ENCODE data around the gene CFAP119. TPM values are rescaled to one million over a fixed set of nuclear protein-coding genes. Genes with fewer than 3 reads are reported as not detected.

CFAP119 gene
- total and polyA plus RNA-seq, 2 donors (not counting 3 experiments of a cell fraction or from before 2014, with no cell fraction given) = 6.5 to 9.5 TPM

- POLR2A ChIA-PET = no interaction called here
- Histone ChIP-seq H3K9me3 (replicated peaks; ENCODE audit: control insufficient read depth, insufficient read depth, low read length) (no peaks in the 10 kb centered on the region), H3K27me3 (ENCODE audit: control insufficient read depth in 2 of 2, insufficient read depth in 2 of 2, low read length in 2 of 2) (no peaks in the 10 kb centered on the region), H2AFZ (ENCODE audit: low read depth, low read length) (peak overlapping the region; percentile 27), H3K4me2 (ENCODE audit: insufficient read depth, low read length) (peak overlapping the region; percentile 59), H3K9me1 (replicated peaks; ENCODE audit: control insufficient read depth, extremely low read depth, insufficient read depth, low read length) (no peaks in the 10 kb centered on the region), H4K20me1 (replicated peaks; ENCODE audit: control insufficient read depth, extremely low read depth, insufficient read depth, low read length) (no peaks in the 10 kb centered on the region), H3K4me1 (ENCODE audit: control insufficient read depth, extremely low read depth, insufficient read depth, low read length) (peaks cover 7% of the 10 kb centered on the region), H3K4me3 (replicated peaks in 1 of 3; ENCODE audit: insufficient read depth in 1 of 3, low read depth in 1 of 3, low read length in 3 of 3) (peak overlapping the region; percentile 14 to 86 (median 38)), H3K36me3 (ENCODE audit: control insufficient read depth in 2 of 2, extremely low read depth in 1 of 2, insufficient read depth in 2 of 2, low read length in 2 of 2) (peaks cover 6 to 15% of the 10 kb centered on the region in 2 experiments), H3K9ac (replicated peaks; ENCODE audit: extremely low read depth, insufficient read depth, low read length) (peak overlapping the region; percentile 57), H3K27ac (ENCODE audit: insufficient read depth, low read depth, low read length) (no peak overlapping the region), H3K79me2 (ENCODE audit: control insufficient read depth, insufficient read depth, low read length) (peaks cover 17% of the 10 kb centered on the region)
- DNase-seq (ENCODE audit: low read depth, low spot score) = peak; percentile 21
- no TSS peak for BruUV-seq (replicated peaks)
- no peak for FAIRE-seq
- TF ChIP-seq GATA2 (IDR thresholded peaks at IDR 0.05; ENCODE audit: insufficient read depth, insufficient read length, low read depth, low read length) = no peak
- dilution Hi-C loops (cut with MboI; ENCODE audit: extremely low pct_ligation_motif_present, low sequenced_read_pairs) = no loop called here
- intact Hi-C loops (cut with micrococcal nuclease) = loop anchor here (1.0 to 5.0 kb wide), 4 partner anchors 13 to 173 kb away; partner anchors contain the start of genes CFAP119, RNF40 and SRCAP
- CTCF ChIA-PET = interaction anchor here (0.6 to 0.9 kb wide), 4 partner anchors 9 to 96 kb away, joined by 3 read pairs; no protein-coding TSS in a partner anchor
Measured at GRCh38 chr16:30748634-30749445, 13.0 kb downstream of the CFAP119 start.

- intact Hi-C loops (cut with micrococcal nuclease) = loop anchor here (1.0 to 5.0 kb wide), 4 partner anchors 14 to 174 kb away; partner anchors contain the start of genes CFAP119, RNF40 and SRCAP
- DNase-seq (ENCODE audit: low read depth, low spot score) = peak; percentile 99
- TSS peak; percentile 97 for BruUV-seq (replicated peaks)
Measured at GRCh38 chr16:30747799-30748633, 13.8 kb downstream of the CFAP119 start, which contains the start of gene PHKG2. Gene PHKG2, plus strand, starts transcription at chr16:30748425. Its CDS starts 396 bp downstream, at chr16:30748821.

More at GRCh38 chr16:30747799-30748633, 13.8 kb downstream of the CFAP119 start, which contains the start of gene PHKG2:
- no peaks in the 10 kb centered on the region for H3K9me3 ChIP-seq (replicated peaks; ENCODE audit: control insufficient read depth, insufficient read depth, low read length)
- no peaks in the 10 kb centered on the region for H3K27me3 ChIP-seq (ENCODE audit: control insufficient read depth in 2 of 2, insufficient read depth in 2 of 2, low read length in 2 of 2)
- TF ChIP-seq FOS (IDR thresholded peaks at IDR 0.05; ENCODE audit: borderline replicate concordance, insufficient read depth, low read length) (no peak), MAX (IDR thresholded peaks at IDR 0.05; ENCODE audit: insufficient read depth, insufficient read length) (peak; percentile 95), EZH2 (IDR thresholded peaks at IDR 0.05; ENCODE audit: borderline replicate concordance, low read depth, low read length, severe bottlenecking) (no peak), CTCF (IDR thresholded peaks at IDR 0.05; ENCODE audit: extremely low read depth in 1 of 2, insufficient read depth in 1 of 2, low read depth in 1 of 2, low read length in 2 of 2) (no peak), POLR2AphosphoS5 (IDR thresholded peaks at IDR 0.05; ENCODE audit: insufficient read depth, low read depth, low read length) (peak; percentile 93), GATA2 (IDR thresholded peaks at IDR 0.05; ENCODE audit: insufficient read depth, insufficient read length, low read depth, low read length) (no peak), JUN (IDR thresholded peaks at IDR 0.05; ENCODE audit: borderline replicate concordance, insufficient read depth, insufficient read length, low read depth) (no peak), MYC (IDR thresholded peaks at IDR 0.05; ENCODE audit: low read depth, low read length) (no peak), POLR2A (IDR thresholded peaks at IDR 0.05; ENCODE audit: low read depth, low read length) (peak; percentile 92)
- H4K20me1 ChIP-seq (replicated peaks; ENCODE audit: control insufficient read depth, extremely low read depth, insufficient read depth, low read length) = no peaks in the 10 kb centered on the region
- POLR2A ChIA-PET = interaction anchor here (0.6 kb wide), 1 partner anchor 432 kb away, joined by 3 read pairs; no protein-coding TSS in a partner anchor
- peak within 1 kb of the TSS; percentile 68 for H3K9ac ChIP-seq (replicated peaks; ENCODE audit: extremely low read depth, insufficient read depth, low read length)
- H2AFZ ChIP-seq (ENCODE audit: low read depth, low read length) = peak within 1 kb of the TSS; percentile 91
- peak; percentile 99 for FAIRE-seq
- peak within 1 kb of the TSS; percentile 14 to 86 (median 49) for H3K4me3 ChIP-seq (replicated peaks in 1 of 3; ENCODE audit: insufficient read depth in 1 of 3, low read depth in 1 of 3, low read length in 3 of 3)
- peak within 1 kb of the TSS; percentile 74 for H3K4me2 ChIP-seq (ENCODE audit: insufficient read depth, low read length)
- peaks cover 6 to 9% of the 10 kb centered on the region in 2 experiments for H3K36me3 ChIP-seq (ENCODE audit: control insufficient read depth in 2 of 2, extremely low read depth in 1 of 2, insufficient read depth in 2 of 2, low read length in 2 of 2)
- peaks cover 17% of the 10 kb centered on the region for H3K79me2 ChIP-seq (ENCODE audit: control insufficient read depth, insufficient read depth, low read length)
- CTCF ChIA-PET = interaction anchor here (0.6 to 1.2 kb wide), 6 partner anchors 10 to 97 kb away, joined by 3 to 4 read pairs (median 3); no protein-coding TSS in a partner anchor
- H3K27ac ChIP-seq (ENCODE audit: insufficient read depth, low read depth, low read length) = peak within 1 kb of the TSS; percentile 47
- H3K9me1 ChIP-seq (replicated peaks; ENCODE audit: control insufficient read depth, extremely low read depth, insufficient read depth, low read length) = no peaks in the 10 kb centered on the region
- dilution Hi-C loops (cut with MboI; ENCODE audit: extremely low pct_ligation_motif_present, low sequenced_read_pairs) = no loop called here
- H3K4me1 ChIP-seq (ENCODE audit: control insufficient read depth, extremely low read depth, insufficient read depth, low read length) = peaks cover 7% of the 10 kb centered on the region

All from endothelial cell of umbilical vein (primary cell).